ENCODE results near the gene KLRC4. TPM values are rescaled to one million over a fixed set of nuclear protein-coding genes. Genes with fewer than 3 reads are reported as not detected.
"Not testable (repeated sequence)": the region's sequence is repeated elsewhere in the genome, so short reads cannot be mapped to it uniquely, and the experiment has no call there.

KLRC4 gene
- total RNA-seq, 1 donor from 2014 or later: not detected

GRCh38 chr12:10398168-10398567 is 11.4 kb downstream of the KLRC4 start:
- intact Hi-C loops (cut with micrococcal nuclease): no loop called here

GRCh38 chr12:10397296-10397695 is 12.3 kb downstream of the KLRC4 start:
- intact Hi-C loops (cut with micrococcal nuclease): no loop called here

GRCh38 chr12:10396176-10396575 is 13.4 kb downstream of the KLRC4 start:
- intact Hi-C loops (cut with micrococcal nuclease): not testable (repeated sequence)

- intact Hi-C loops (cut with micrococcal nuclease): no loop called here
Observed at GRCh38 chr12:10395390-10395998, 14.1 kb downstream of the KLRC4 start.

- intact Hi-C loops (cut with micrococcal nuclease): not testable (repeated sequence)
Observed at GRCh38 chr12:10394531-10395152, 14.9 kb downstream of the KLRC4 start.

GRCh38 chr12:10393291-10393690 is 16.3 kb downstream of the KLRC4 start:
- intact Hi-C loops (cut with micrococcal nuclease): no loop called here

GRCh38 chr12:10392394-10392930 is 17.1 kb downstream of the KLRC4 start:
- intact Hi-C loops (cut with micrococcal nuclease): no loop called here

- intact Hi-C loops (cut with micrococcal nuclease): not testable (repeated sequence)
Observed at GRCh38 chr12:10390991-10391390, 18.6 kb downstream of the KLRC4 start.

- intact Hi-C loops (cut with micrococcal nuclease): no loop called here
Observed at GRCh38 chr12:10389904-10390303, 19.7 kb downstream of the KLRC4 start, which contains the start of gene KLRK1. TSS of gene KLRK1 (minus strand) at chr12:10390041. CDS start at chr12:10388810, 1,231 bp downstream.

GRCh38 chr12:10388624-10389413 is 20.7 kb downstream of the KLRC4 start:
- intact Hi-C loops (cut with micrococcal nuclease): no loop called here

GRCh38 chr12:10387498-10387897 is 22.1 kb downstream of the KLRC4 start:
- intact Hi-C loops (cut with micrococcal nuclease): not testable (repeated sequence)

GRCh38 chr12:10386857-10387256 is 22.7 kb downstream of the KLRC4 start:
- intact Hi-C loops (cut with micrococcal nuclease): no loop called here

- intact Hi-C loops (cut with micrococcal nuclease): no loop called here
Observed at GRCh38 chr12:10385166-10385613, 24.4 kb downstream of the KLRC4 start.

- intact Hi-C loops (cut with micrococcal nuclease): no loop called here
Observed at GRCh38 chr12:10384191-10384590, 25.4 kb downstream of the KLRC4 start.

- intact Hi-C loops (cut with micrococcal nuclease): no loop called here
Observed at GRCh38 chr12:10381928-10382628, 27.5 kb downstream of the KLRC4 start.

GRCh38 chr12:10378737-10379136 is 30.8 kb downstream of the KLRC4 start:
- intact Hi-C loops (cut with micrococcal nuclease): not testable (repeated sequence)

- intact Hi-C loops (cut with micrococcal nuclease): no loop called here
Observed at GRCh38 chr12:10374624-10375018, 34.9 kb downstream of the KLRC4 start.

GRCh38 chr12:10372559-10372958 is 37.0 kb downstream of the KLRC4 start:
- intact Hi-C loops (cut with micrococcal nuclease): no loop called here

- intact Hi-C loops (cut with micrococcal nuclease): not testable (repeated sequence)
Observed at GRCh38 chr12:10371893-10372535, 37.5 kb downstream of the KLRC4 start.

- intact Hi-C loops (cut with micrococcal nuclease): loop anchor here (5.0 kb wide), 1 partner anchor 243 kb away; the partner anchor contains the start of gene MAGOHB
Observed at GRCh38 chr12:10369557-10370415, 39.8 kb downstream of the KLRC4 start.
